Esophagus muscularis mucosa (tissue), 4 donors: Measurements from ENCODE around the gene MAB21L1. TPM values are rescaled to one million over a fixed set of nuclear protein-coding genes. Genes with fewer than 3 reads are reported as not detected.

Experiments
- DNase-seq: peaks from one replicate; pipeline ENCODE4 v3.0.0-alpha.2; 2017; ENCODE audit errors: extremely low spot score
- H3K27ac ChIP-seq, 4 donors: fragments of 200-600 bp; sonication (generic); replicated peaks in 1 of 4; 1 replicate in 3 of 4; 2 replicates in 1 of 4; pipeline ENCODE4 v1.5.1; 2016 to 2019; ENCODE audit warnings: mild to moderate bottlenecking in 1 of 4
- H3K27me3 ChIP-seq, 4 donors: fragments of 200-600 bp; sonication (generic); one replicate each; pipeline versions ENCODE4 v1.5.1 to v1.6.0; 2016 to 2019
- H3K36me3 ChIP-seq, 4 donors: fragments of 200-600 bp; sonication (generic); one replicate each; pipeline ENCODE4 v1.5.1; 2016 to 2019
- H3K4me1 ChIP-seq, 4 donors: fragments of 200-600 bp; sonication (generic); one replicate each; pipeline ENCODE4 v1.5.1; 2016 to 2019
- H3K4me3 ChIP-seq, 4 donors: fragments of 200-600 bp; sonication (generic); 1 replicate in 2 of 4; 2 replicates in 2 of 4; pipeline ENCODE4 v1.5.1; 2016 to 2019; ENCODE audit warnings: mild to moderate bottlenecking in 4 of 4, moderate library complexity in 1 of 4
- H3K9me3 ChIP-seq, 4 donors: fragments of 200-600 bp; sonication (generic); 1 replicate in 3 of 4; 2 replicates in 1 of 4; pipeline ENCODE4 v1.5.1; 2016 to 2019
- CTCF ChIP-seq, 3 experiments: fragments of 200-600 bp in 2 of 3; fragments of 450-650 bp in 1 of 3; sonication (generic) in 2 of 3; IDR thresholded peaks; one replicate each; pipeline ENCODE4 v1.5.1; 2017 to 2019; ENCODE audit warnings: antibody characterized with exemption in 3 of 3, mild to moderate bottlenecking in 2 of 3, moderate library complexity in 1 of 3
- EP300 ChIP-seq: sonication (generic); formaldehyde crosslinking; IDR thresholded peaks from one replicate; pipeline ENCODE4 v1.6.1; 2017; ENCODE audit warnings: antibody characterized with exemption
- POLR2A ChIP-seq: fragments of 450-650 bp; IDR thresholded peaks from one replicate; pipeline ENCODE4 v1.6.1; 2017; ENCODE audit warnings: antibody characterized with exemption, moderate library complexity, mild to moderate bottlenecking, low read depth
- POLR2AphosphoS5 ChIP-seq, 2 donors: sonication (generic); formaldehyde crosslinking; IDR thresholded peaks; one replicate each; pipeline ENCODE4 v1.6.1; 2017; ENCODE audit warnings: antibody characterized with exemption in 2 of 2
- WGBS: methylation state at CpG from one replicate; pipeline ENCODE4 v1.1.5; 2018; 5-methylcytosine and 5-hydroxymethylcytosine counted together
- intact Hi-C: fragments of 100-400 bp; cut with DNase I; formaldehyde crosslinking; loops from one replicate; pipeline ENCODE4 v1.15.1; 2023
- total RNA-seq, 4 donors: library from RNA; depleted of rRNA; stranded (reverse); fragments of >200 nt; gene quantifications; one replicate each; pipeline versions ENCODE4 v1.1.0 to v1.2.1, GENCODE V29; 2016

The MAB21L1 gene
- total RNA-seq, 4 donors from 2014 or later: 0.83 to 2.9 (median 1.5) TPM

- H3K9me3 ChIP-seq: no peaks in the 10 kb centered on the region
- no peak for DNase-seq
- no peak overlapping the region for H3K4me3 ChIP-seq
- no peaks in the 10 kb centered on the region for H3K27me3 ChIP-seq
- H3K4me1 ChIP-seq: no peaks in the 10 kb centered on the region
- WGBS: 93% methylated on average over 3 of the region's 3 CpGs
- intact Hi-C loops: no loop called here
- no peak overlapping the region for H3K27ac ChIP-seq
- TF ChIP-seq POLR2A (no peak), POLR2AphosphoS5 (IDR thresholded peaks at IDR 0.05) (no peak), EP300 (no peak), CTCF (IDR thresholded peaks at IDR 0.05) (no peak)
- H3K36me3 ChIP-seq: peaks cover 0 to 3% (median 0%) of the 10 kb centered on the region in 4 donors
Observed at GRCh38 chr13:35457258-35457657, 19.2 kb downstream of the MAB21L1 start.

GRCh38 chr13:35455022-35455421 is 21.5 kb downstream of the MAB21L1 start:
- Histone ChIP-seq H3K9me3 (no peaks in the 10 kb centered on the region), H3K36me3 (peaks cover 0 to 3% (median 0%) of the 10 kb centered on the region in 4 donors), H3K27me3 (no peaks in the 10 kb centered on the region), H3K4me3 (no peak overlapping the region), H3K4me1 (no peaks in the 10 kb centered on the region), H3K27ac (no peak overlapping the region)
- no peak for DNase-seq
- 97% methylated on average over 1 of the region's 1 CpG for WGBS
- intact Hi-C loops: no loop called here
- TF ChIP-seq EP300: no peak
- TF ChIP-seq POLR2AphosphoS5 (IDR thresholded peaks at IDR 0.05): no peak
- TF ChIP-seq CTCF (IDR thresholded peaks at IDR 0.05): no peak
- TF ChIP-seq POLR2A: no peak

GRCh38 chr13:35449821-35450220 is 26.7 kb downstream of the MAB21L1 start:
- Histone ChIP-seq H3K36me3 (peaks cover 0 to 3% (median 0%) of the 10 kb centered on the region in 4 donors), H3K9me3 (no peaks in the 10 kb centered on the region), H3K4me1 (no peaks in the 10 kb centered on the region), H3K27ac (no peak overlapping the region), H3K27me3 (no peaks in the 10 kb centered on the region), H3K4me3 (no peak overlapping the region)
- WGBS: 95% methylated on average over 2 of the region's 2 CpGs
- intact Hi-C loops: no loop called here
- no peak for TF ChIP-seq POLR2A
- TF ChIP-seq POLR2AphosphoS5 (IDR thresholded peaks at IDR 0.05): no peak
- TF ChIP-seq CTCF (IDR thresholded peaks at IDR 0.05): no peak
- no peak for TF ChIP-seq EP300
- no peak for DNase-seq

- WGBS: 86% methylated on average over 1 of the region's 1 CpG
- H3K9me3 ChIP-seq: no peaks in the 10 kb centered on the region
- no peak for TF ChIP-seq CTCF (IDR thresholded peaks at IDR 0.05)
- TF ChIP-seq POLR2A: no peak
- no peak for TF ChIP-seq EP300
- no peak for TF ChIP-seq POLR2AphosphoS5 (IDR thresholded peaks at IDR 0.05)
- H3K4me1 ChIP-seq: no peaks in the 10 kb centered on the region
- DNase-seq: no peak
- H3K27ac ChIP-seq: no peak overlapping the region
- intact Hi-C loops: no loop called here
- H3K36me3 ChIP-seq: peaks cover 0 to 3% (median 0%) of the 10 kb centered on the region in 4 donors
- H3K4me3 ChIP-seq: no peak overlapping the region
- no peaks in the 10 kb centered on the region for H3K27me3 ChIP-seq
Observed at GRCh38 chr13:35448465-35448864, 28.0 kb downstream of the MAB21L1 start.
